ENCODE data around the gene CLEC16A.

CLEC16A gene

GRCh38 chr16:11035096-11035495, 90.7 kb downstream of the CLEC16A start:
- DNase-seq (ENCODE audit: low read depth in 2 of 2, low spot score in 1 of 2), result no peak

- no peak for DNase-seq (ENCODE audit: low read depth in 2 of 2, low spot score in 1 of 2)
Measured at GRCh38 chr16:11036040-11036439, 91.7 kb downstream of the CLEC16A start.

GRCh38 chr16:11036868-11037410, 92.6 kb downstream of the CLEC16A start:
- no peak for DNase-seq (ENCODE audit: low read depth in 2 of 2, low spot score in 1 of 2)

- no peak for DNase-seq (ENCODE audit: low read depth in 2 of 2, low spot score in 1 of 2)
Measured at GRCh38 chr16:11038305-11038704, 93.9 kb downstream of the CLEC16A start.

- no peak for DNase-seq (ENCODE audit: low read depth in 2 of 2, low spot score in 1 of 2)
Measured at GRCh38 chr16:11038777-11039176, 94.4 kb downstream of the CLEC16A start.

GRCh38 chr16:11039726-11040125, 95.4 kb downstream of the CLEC16A start:
- no peak for DNase-seq (ENCODE audit: low read depth in 2 of 2, low spot score in 1 of 2)

- no peak for DNase-seq (ENCODE audit: low read depth in 2 of 2, low spot score in 1 of 2)
Measured at GRCh38 chr16:11042191-11042590, 97.8 kb downstream of the CLEC16A start.

- no peak for DNase-seq (ENCODE audit: low read depth in 2 of 2, low spot score in 1 of 2)
Measured at GRCh38 chr16:11045441-11045840, 101.1 kb downstream of the CLEC16A start.

GRCh38 chr16:11045846-11046245, 101.5 kb downstream of the CLEC16A start:
- DNase-seq (ENCODE audit: low read depth in 2 of 2, low spot score in 1 of 2), result no peak

GRCh38 chr16:11046382-11046931, 102.1 kb downstream of the CLEC16A start:
- DNase-seq (ENCODE audit: low read depth in 2 of 2, low spot score in 1 of 2), result no peak

- DNase-seq (ENCODE audit: low read depth in 2 of 2, low spot score in 1 of 2), result no peak
Measured at GRCh38 chr16:11047057-11047456, 102.7 kb downstream of the CLEC16A start.

GRCh38 chr16:11047939-11048800, 103.8 kb downstream of the CLEC16A start:
- DNase-seq (ENCODE audit: low read depth in 2 of 2, low spot score in 1 of 2), result no peak

- DNase-seq (ENCODE audit: low read depth in 2 of 2, low spot score in 1 of 2), result no peak
Measured at GRCh38 chr16:11049396-11050059, 105.2 kb downstream of the CLEC16A start.

GRCh38 chr16:11050536-11050935, 106.2 kb downstream of the CLEC16A start:
- DNase-seq (ENCODE audit: low read depth in 2 of 2, low spot score in 1 of 2), result no peak

- DNase-seq (ENCODE audit: low read depth in 2 of 2, low spot score in 1 of 2), result no peak
Measured at GRCh38 chr16:11050944-11051343, 106.6 kb downstream of the CLEC16A start.

GRCh38 chr16:11051430-11051829, 107.1 kb downstream of the CLEC16A start:
- no peak for DNase-seq (ENCODE audit: low read depth in 2 of 2, low spot score in 1 of 2)

- DNase-seq (ENCODE audit: low read depth in 2 of 2, low spot score in 1 of 2), result peak in 1 of 2 donors; percentile 7
Measured at GRCh38 chr16:11051879-11052808, 107.8 kb downstream of the CLEC16A start.

GRCh38 chr16:11053916-11054460, 109.6 kb downstream of the CLEC16A start:
- DNase-seq (ENCODE audit: low read depth in 2 of 2, low spot score in 1 of 2), result no peak

GRCh38 chr16:11056090-11056992, 112.0 kb downstream of the CLEC16A start:
- no peak for DNase-seq (ENCODE audit: low read depth in 2 of 2, low spot score in 1 of 2)

Measured in stimulated activated CD8-positive, alpha-beta memory T cell treated with anti-CD3 and anti-CD28 coated beads, Interleukin-4, amount 100 ng/mL, for 4 hours (primary cell).